ENCODE data around the gene HAT1.
"Not testable (repeated sequence)": the region's sequence is repeated elsewhere in the genome, so short reads cannot be mapped to it uniquely, and the experiment has no call there.

The HAT1 gene, protein sequence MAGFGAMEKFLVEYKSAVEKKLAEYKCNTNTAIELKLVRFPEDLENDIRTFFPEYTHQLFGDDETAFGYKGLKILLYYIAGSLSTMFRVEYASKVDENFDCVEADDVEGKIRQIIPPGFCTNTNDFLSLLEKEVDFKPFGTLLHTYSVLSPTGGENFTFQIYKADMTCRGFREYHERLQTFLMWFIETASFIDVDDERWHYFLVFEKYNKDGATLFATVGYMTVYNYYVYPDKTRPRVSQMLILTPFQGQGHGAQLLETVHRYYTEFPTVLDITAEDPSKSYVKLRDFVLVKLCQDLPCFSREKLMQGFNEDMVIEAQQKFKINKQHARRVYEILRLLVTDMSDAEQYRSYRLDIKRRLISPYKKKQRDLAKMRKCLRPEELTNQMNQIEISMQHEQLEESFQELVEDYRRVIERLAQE

DNA sequence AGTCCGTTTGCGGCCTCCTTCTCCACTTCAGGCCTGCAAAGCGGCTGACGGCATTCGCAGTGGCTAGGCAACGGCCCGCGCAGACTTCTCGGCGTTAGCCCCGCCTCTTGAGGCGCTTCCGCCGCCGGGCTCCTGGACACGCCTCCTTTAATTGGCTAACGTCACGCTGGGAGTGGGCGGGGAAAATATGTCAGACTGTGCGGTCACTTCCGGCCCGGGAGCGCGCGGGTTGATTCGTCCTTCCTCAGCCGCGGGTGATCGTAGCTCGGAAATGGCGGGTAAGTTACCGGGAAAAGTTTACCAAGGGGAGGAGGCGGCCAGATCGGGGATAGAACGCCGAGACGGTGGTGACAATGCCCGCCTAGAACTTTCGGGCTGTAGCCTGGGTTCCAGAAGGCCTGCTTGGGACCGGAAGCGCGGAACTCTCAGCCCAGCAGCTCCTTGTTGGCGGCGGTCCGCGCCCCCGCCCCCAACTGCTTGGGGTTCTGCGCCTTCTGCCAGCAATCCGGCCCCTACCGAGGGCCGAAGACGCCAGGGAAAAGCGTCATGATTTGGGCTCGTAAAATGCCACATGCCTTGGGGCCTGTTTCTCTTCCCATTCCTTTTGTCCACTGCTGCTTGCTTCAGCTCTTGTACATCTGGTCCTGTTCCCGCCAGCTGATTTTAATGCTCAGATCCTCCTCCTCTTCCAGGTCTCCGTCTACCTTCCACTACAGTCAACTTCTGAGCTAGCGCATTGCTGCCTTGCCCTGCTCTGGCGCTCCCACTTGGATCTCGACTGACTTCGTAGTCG lies at the start of gene HAT1:
Gene HAT1, plus strand, starts transcription at position 232 of the 793 bp plus-strand sequence. Its CDS starts 40 bp downstream, at position 272.
- DNase-seq, result peak; percentile 98

DNA sequence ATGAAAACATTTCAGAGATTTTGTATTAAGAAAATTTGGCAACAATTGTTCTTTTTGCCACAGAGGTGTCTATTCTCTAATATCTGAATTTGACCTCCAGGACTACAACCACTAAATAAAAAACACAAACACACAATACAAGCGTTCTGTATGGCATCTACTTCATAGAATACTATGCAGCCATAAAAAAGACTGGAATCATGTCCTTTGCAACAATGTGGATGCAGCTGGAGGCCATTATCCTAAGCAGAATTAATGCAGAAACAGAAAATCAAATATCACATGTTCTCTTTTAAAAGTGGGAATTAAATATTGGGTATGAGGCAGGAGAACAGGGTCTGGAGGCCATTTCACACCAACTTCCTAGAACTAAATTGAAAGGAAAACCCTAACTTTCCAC lies 47.7 kb upstream of the HAT1 start:
- DNase-seq, result no peak

DNA sequence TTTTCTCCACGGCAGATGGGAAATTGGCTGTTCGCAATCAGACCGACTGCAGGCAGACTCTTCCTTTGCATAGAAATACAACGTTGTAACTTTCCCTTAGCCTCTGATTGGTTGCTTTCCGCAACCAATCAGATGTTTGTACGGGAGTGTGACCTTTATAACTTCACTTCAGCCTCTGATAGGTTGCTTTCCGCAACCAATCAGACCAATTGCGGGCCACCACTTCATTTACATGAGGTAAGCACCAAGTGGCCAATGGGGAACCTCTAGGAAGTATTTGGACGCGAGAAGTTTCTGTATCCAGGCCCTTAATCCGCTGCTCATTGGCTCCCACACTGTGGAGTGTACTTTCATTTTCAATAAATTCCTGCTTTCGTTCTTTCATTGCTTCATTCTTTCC lies 47.3 kb upstream of the HAT1 start:
- no peak for DNase-seq

DNA sequence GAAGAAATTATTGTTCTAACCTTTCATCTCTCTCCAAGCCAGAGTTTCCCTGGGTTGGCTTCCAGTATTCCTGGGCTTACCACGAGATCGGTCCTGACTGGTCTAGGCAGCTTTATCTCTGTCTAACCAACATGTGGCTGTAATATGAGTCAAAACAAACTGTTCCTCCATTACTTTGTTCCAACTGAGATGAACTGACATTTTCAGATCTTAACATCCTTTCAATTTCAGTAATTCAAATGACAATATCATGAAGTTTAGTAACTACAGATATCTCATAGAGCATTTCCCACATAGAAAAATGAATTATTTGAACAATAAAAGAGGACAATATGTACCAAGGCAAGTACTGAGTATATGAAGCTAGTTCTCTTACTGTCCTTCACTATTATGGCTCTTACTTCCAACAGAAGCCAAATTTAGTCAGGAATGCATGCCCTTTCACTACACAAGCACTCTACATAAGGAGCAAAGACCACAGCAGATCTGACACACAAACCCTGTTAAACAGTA lies 43.7 kb upstream of the HAT1 start:
- no peak for DNase-seq

DNA sequence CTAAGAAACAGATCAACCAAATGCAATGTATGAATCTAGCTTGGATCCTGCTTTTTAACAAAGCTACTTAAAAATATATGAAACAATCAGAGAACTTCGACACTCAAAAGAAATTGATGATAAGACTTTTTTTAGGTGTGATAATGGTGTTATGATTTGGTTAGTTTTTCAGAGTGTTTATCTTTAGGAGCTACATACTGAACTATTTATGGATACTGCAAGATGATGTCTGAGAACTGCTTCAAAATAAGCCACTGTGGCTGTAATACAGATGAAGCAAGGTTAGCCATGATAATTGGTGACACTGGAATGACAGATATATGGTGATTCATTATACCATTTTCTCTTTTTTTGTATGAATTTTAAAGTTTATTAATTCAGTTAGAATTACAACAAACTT lies 42.4 kb upstream of the HAT1 start:
- no peak for DNase-seq

DNA sequence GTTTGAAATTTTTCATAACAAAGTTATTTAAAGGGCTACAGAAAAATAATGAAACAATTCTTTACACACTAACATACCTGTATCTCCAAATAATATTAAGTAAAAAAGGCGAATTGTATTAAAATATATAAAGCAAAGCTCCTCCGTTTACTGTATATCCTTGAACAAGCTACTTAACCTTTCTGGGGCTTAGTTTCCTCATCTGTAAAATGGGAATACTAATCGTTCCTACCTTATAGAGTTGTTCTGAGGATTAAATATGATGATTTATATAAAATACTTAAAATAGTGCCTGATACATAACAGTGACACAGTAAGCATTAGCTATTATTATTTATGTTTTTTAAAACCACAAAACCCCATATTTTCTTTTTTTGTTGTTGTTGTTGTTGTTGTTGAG lies 41.5 kb upstream of the HAT1 start:
- DNase-seq, result no peak

DNA sequence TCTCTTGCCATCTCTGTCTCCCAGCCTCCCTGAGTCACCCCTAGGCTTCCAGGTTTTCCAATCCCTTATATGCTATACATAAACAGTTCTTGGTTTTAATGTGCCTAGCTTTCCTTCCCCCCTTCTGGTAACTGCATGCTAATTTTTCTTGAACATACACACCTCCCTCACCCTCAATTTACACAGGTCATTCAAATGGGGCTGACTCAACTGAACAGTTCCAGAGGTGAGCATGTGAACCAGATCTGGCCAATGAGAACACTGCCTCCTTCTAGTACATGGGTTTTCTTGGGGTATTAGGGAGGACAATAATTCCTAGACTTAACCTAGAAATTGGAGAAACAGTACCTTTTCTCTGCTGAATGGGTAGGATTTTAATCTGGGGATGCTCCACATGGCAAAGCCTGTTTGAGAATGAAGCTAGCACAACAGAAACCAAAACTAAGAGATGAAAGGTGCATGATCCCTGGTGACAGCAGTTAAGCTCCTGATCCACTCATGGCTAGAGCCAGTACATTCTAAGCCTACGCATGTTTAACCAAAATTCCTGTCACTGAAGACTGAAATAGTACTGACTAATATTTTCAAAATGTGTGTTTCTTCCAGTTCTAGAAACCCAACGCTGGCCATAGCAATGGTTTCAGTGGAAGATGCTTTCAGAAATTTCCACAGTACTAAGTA lies 40.0 kb upstream of the HAT1 start:
- DNase-seq, result no peak

DNA sequence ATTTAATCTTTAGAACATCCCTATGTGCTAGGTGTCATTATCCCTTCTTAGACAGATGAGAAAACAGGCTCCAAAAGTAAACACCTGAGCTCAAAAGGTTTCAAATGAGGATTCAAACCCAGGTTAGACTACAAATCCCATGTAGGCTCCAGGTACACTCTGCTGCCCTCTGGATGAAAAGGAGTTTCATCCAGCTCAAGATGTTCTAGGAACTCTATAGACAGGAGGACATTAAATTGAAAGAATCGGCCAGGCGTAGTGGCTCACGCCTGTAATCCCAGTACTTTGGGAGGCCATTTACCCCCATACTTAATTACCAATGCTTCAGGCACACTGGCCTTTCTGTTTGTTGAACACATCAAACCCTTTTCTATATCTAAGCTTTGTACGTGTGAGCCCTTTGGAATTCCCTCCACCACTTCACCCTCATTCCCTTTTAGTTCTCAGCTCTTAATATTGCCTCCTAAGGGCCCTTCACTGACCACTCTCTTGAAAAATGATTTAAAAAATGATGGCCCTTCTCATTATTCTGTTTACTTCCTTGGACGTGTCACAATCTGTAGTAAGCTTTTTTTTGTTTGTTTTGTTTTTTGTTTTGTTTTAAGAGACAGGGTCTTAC lies 38.9 kb upstream of the HAT1 start:
- DNase-seq, result peak; percentile 54

DNA sequence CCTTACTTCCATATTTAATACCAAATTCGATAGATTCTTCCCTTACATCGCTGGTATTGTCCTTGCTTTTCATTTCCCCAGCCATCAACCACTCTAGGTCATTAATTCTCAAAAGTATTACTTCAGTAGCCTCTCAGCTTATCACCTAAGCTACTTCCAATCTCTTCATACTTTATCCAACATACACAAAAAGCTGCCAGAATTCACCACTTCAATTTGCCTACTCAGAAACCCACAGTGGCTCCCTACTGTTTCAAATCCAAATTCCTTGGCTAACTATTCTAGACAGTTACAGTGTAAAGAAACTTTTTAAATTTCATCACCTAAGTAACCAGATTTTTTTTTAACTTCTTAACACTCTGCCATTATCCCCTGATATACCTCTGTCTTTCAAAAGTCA lies 32.9 kb upstream of the HAT1 start:
- no peak for DNase-seq

DNA sequence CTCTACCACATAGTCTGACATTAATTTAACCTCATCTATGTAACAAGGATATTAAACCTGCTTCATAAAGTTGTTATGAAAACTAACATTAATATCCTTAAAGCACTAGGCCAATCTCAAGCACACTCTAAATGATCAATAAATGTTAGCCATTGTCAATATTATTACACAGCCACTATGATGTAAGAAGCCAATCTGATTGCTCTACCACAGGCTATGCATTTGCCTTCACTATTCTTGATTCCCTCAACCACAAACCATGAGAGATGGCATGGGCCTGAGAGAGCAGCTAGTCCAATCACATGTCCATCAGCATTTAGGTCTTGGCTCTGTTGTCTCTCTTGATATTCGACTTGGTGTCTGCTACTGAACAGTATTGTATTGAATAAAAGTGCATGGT lies 32.5 kb upstream of the HAT1 start:
- DNase-seq, result no peak

DNA sequence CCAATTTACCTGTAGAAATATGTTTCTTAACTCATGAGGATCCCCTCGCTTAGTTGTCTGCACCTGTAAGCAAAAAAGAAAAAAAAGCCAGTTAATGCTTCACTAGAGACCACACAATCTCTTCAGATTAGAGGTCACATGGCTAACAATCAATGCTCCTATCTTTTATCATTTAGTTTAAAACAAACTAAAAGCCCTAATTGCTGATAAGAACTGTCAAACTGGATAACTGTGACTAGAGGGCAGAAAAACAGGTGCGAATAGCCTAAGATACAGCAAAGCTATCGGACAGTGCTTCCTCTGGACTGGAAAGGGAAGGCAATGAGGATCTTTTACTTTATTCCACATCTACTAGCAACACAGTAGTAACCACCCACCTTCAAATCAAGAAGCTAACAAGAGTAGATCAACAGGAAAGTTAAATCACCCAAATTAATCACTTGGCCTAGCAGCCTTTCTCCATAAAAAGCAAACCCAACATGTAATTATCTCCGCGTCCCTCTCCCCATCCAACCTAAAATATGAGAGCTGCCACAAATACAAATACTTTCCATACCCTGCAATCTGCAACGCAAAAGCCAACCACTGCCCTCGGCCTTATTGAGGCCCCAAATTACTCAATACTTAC lies 29.0 kb upstream of the HAT1 start:
- DNase-seq, result peak; percentile 29

DNA sequence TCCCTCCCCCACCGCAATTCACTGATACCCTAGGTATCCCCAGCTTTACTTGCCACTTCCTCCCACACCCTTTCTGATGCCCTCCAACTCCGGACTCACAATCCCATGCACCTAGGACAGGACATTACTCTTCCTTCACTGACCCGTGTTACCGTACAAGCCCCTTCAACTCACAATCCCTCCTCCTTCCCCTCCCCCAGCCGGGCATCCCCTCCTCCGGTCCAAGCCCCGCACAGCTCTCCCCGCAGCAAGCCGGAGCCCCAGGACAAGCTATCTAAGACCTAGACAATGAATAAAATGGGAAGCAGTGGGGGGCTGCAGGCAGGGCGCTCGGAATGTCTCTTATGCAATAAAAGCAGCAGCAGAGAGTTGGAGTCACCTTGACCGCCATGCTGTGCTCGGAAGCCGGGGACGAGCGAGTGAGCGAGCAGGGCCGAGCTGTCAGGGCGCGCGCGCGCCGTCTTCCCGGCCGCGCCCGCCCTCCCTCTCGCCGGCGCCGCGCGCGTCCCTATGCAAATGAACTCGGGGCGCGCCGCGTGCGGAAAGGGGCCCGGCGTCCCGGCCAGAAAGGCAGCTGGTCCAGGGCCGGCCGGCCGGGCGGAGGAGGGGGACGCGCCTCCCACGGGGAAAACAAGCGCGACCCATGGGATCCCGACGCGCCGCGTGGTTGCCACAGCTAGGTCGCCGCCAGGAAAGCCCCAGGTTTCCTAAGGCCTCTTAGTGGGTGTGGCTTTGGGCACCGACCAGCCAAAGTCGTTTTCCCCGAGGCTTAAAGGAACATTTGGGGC lies 28.2 kb upstream of the HAT1 start, which contains the start of gene SLC25A12:
Gene SLC25A12, minus strand, starts transcription at position 421 of the 788 bp plus-strand sequence. Its CDS starts 30 bp downstream, at position 391.
- peak; percentile 79 for DNase-seq

DNA sequence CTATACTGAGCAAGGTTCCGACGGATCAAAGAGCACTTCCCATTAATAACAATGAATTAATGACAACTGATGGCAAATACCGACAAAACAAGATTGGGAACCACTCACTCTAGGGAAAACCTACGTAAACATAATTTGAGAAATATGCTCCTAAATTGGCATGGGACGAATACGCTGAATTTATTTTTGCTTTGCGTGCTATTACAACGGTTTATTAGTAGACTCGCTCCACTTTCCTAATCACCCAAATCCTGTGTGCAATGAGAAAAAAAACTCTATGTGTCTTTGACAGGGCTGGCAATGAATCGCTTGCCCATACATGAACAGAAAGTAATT lies 27.7 kb upstream of the HAT1 start:
- no peak for DNase-seq

DNA sequence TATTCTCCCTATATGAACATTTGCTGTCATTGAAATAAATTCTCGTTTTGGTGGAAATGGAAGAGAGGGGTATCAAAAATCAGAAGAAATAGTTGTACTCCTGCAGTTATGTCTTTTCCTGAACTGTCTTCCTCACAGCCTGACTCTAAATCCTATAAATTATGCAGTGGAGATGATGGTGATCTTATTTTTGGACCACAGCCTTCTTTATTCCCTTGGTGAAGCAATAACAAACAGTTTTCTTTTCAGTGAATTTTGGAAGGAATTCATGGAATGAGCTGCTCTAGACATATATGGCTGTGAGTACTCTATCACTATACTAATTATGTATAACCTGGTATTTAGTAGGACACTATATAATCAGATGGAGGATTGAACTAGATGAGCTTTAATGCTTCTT lies 26.5 kb upstream of the HAT1 start:
- DNase-seq, result no peak

DNA sequence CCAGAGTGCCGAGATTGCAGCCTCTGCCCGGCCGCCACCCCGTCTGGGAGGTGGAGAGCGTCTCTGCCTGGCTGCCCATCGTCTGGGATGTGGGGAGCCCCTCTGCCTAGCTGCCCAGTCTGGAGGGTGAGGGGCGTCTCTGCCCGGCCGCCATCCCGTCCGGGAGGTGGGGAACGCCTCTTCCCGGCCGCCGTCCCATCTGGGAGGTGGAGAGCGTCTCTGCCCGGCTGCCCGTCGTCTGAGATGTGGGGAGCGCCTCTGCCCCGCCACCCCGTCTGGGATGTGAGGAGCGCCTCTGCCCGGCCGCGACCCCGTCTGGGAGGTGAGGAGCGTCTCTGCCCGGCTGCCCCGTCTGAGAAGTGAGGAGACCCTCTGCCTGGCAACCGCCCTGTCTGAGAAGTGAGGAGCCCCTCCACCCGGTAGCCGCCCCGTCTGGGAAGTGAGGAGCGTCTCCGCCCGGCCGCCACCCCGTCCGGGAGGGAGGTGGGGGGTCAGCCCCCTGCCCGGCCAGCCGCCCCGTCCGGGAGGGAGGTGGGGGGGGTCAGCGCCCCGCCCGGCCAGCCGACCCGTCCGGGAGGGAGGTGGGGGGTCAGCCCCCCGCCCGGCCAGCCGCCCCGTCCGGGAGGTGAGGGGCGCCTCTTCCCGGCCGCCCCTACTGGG lies 22.5 kb upstream of the HAT1 start:
- DNase-seq, result not testable (repeated sequence)

DNA sequence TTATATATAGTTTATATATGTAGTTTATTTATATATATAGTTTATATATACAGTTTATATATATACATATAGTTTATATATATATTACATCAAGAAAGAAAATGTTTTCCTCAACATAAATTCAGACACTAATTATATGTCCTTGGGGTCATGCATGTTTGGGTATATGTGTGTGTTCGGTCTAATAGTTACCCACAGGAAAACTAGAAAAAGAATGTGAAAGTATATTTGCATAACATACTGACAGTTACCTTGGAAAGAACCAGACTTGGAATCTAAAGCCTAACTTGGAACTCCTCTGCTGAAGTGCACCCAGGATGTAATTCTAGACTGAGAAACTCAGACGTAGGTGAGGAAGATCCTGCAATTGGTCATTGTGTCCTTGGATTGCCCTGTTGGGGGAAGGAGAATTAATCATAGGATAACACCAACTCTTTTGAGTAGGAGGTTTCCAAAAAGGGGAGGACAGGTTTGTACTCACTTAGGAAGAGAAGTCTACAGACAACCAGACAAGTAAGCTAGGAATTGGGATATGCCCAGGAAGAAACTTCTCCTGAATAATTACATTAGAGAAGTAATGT lies 19.3 kb upstream of the HAT1 start:
- DNase-seq, result no peak

DNA sequence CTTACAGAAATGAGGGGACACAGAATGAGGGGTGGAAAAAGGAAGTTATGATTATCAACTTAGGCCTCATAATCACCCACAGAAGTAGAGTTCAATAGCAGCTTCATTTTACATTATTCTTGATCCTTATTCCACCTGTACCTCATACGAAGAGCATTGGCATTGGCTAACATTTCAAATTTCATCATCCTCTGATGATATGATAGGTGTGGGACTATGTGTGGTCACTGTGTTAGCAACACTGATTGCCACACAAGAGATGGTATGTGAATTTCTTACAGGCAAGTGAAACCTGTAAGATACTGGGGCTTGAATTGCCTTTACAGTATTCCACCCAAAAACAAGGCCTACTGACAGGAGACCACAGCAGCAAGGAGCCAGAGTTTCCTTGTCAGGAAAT lies 14.0 kb upstream of the HAT1 start:
- DNase-seq, result no peak

DNA sequence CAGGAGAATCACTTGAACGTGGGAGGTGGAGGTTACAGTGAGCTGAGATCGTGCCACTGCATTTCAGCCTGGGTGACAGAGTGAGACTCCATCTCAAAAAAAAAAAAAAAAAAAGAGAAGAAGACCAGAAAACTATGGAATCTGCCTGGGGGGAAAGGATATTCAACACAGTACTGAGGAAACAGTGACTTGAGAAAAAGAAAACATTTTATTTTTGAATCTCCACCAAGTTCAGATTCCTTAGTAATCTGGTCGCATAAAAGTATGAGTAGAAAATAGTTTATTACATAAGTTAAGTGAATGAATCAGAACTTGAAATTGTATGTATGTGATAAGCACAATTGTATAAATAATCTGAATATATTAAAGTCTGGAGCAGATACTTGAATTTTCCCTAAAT lies 13.0 kb upstream of the HAT1 start:
- DNase-seq, result no peak

DNA sequence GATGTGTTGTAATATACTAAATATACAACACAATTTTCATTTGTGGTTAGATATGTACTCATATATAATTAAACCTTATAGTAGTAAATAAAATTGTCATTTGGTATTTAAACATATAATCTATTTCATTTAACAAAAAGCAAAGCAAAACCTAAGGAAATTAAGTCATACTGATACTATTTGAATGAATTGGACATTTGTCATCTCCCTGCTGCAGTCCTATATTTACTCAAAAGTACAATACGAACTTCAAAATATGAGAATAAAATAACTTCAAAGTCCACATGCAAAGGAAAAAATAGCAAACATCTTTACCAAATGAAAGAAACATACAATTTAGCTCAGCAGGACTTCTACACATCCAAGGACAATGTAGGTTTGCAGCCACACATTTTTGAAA lies 11.8 kb upstream of the HAT1 start:
- DNase-seq, result no peak

DNA sequence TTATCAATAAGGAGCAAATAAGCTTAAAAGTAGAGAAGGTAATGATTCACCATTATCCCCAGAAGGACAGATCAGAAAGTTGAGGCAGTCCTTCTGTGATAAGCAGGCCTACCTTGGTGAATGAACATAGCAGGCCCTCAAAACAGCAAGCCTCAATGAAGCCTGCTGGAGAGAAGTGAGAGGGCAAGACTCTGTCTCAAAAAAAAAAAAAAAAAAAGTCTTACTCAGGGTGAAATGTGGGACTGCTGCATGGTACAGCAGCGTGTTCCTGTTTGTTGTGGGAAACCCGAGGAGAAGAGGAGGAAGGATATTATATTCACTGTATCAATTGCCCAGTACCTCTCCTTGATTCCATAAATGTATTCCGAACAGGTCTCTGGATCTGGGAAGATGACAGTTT lies 8.7 kb upstream of the HAT1 start:
- no peak for DNase-seq

DNA sequence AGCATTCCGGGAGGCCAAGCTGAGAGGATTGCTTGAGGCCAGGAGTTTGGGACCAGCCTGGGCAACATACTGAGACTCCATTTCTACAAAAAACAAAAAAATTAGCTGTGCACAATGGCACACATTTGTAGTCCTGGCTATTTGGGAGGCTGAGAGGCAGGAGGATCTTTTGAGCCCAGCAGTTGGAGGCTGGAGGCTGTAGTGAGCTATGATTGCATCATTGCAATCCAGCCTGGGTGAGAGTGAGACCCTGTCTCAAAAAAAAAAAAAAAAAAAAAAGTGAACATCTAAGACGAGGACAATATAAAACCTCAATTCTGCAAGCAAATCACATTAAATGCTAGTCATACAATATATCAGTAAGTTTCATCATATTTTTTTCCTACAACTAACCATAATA lies 2.8 kb upstream of the HAT1 start:
- no peak for DNase-seq

Measured in DMS79 treated with DMSO at 0.1 percent for 48 hours (cell line).